ENCODE results near the gene PLK2. TPM values are rescaled to one million over a fixed set of nuclear protein-coding genes. Genes with fewer than 3 reads are reported as not detected.

Gene PLK2
- total and polyA plus RNA-seq, 2 of the 8 experiments (the other 6 are each of a cell fraction or from before 2014, with no cell fraction given), result 5.8 to 20.6 TPM

DNA sequence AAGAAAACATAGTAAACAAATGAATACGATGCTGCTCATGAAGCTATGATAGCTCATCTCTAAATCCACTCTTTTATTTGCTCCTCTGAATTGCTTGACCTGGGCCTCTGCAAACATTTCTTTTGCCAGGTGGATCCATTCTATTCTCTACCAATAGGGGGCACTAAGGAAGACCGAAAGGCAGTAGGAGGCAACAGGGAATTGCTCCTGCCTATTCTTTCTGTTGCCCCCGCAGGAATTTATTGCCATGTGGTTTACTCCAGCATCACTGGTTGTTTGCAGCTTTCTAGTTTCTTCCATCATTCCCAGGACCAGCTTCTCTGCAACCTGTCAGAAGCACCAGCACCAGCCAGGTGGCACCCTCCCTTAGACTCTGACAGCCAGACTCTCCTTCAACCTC is 36.6 kb upstream of the PLK2 start:
- Histone ChIP-seq H3K9me3 (ENCODE audit: insufficient read depth in 2 of 2, low read depth in 1 of 2, low read length in 1 of 2) (no peaks in the 10 kb centered on the region), H3K23me2 (ENCODE audit: low read depth, low read length) (no peaks in the 10 kb centered on the region), H4K8ac (ENCODE audit: extremely low read depth, insufficient read depth, low read length) (no peak overlapping the region), H3K56ac (replicated peaks; ENCODE audit: insufficient read length, low read depth, low read length) (no peak overlapping the region), H2BK12ac (ENCODE audit: low read depth, low read length) (no peak overlapping the region), H2AFZ (ENCODE audit: low read length) (no peak overlapping the region), H3K4ac (replicated peaks; ENCODE audit: insufficient read length, low read depth, low read length) (no peak overlapping the region), H2BK20ac (ENCODE audit: low read length) (no peak overlapping the region), H2BK15ac (ENCODE audit: low read length) (no peak overlapping the region), H3K36me3 (ENCODE audit: control insufficient read depth in 2 of 4, insufficient read depth in 4 of 4, low read length in 3 of 4) (no peaks in the 10 kb centered on the region), H3K4me1 (replicated peaks in 1 of 4; ENCODE audit: control insufficient read depth in 3 of 4, insufficient read depth in 4 of 4, low read length in 3 of 4) (no peaks in the 10 kb centered on the region; a peak in 1 of 7 replicates), H3K27ac (ENCODE audit: low read depth, low read length) (no peak overlapping the region), H3K79me1 (ENCODE audit: low read depth, low read length) (no peaks in the 10 kb centered on the region), H4K20me1 (replicated peaks in 1 of 2; ENCODE audit: control insufficient read depth in 1 of 2, insufficient read depth in 2 of 2, low read length in 2 of 2) (no peaks in the 10 kb centered on the region), H2AK5ac (ENCODE audit: low read depth, low read length) (no peak overlapping the region), H3K14ac (ENCODE audit: insufficient read length) (no peak overlapping the region), H4K91ac (replicated peaks; ENCODE audit: insufficient read length, low read length) (no peak overlapping the region), H2BK5ac (ENCODE audit: low read depth, low read length) (no peak overlapping the region), H3K79me2 (ENCODE audit: control insufficient read depth in 1 of 2, insufficient read depth in 2 of 2, low read length in 2 of 2) (no peaks in the 10 kb centered on the region), H3K18ac (ENCODE audit: extremely low read depth, low read length) (no peak overlapping the region), H2BK120ac (replicated peaks; ENCODE audit: low read depth, low read length) (no peak overlapping the region), H3K23ac (ENCODE audit: insufficient read length) (no peak overlapping the region), H3K4me3 (ENCODE audit: extremely low read depth in 1 of 4, insufficient read depth in 2 of 4, low read depth in 3 of 4, low read length in 4 of 4) (no peak overlapping the region), H3K27me3 (replicated peaks in 1 of 4; ENCODE audit: control insufficient read depth in 3 of 4, extremely low read depth in 1 of 4, insufficient read depth in 3 of 4, low read length in 3 of 4) (no peaks in the 10 kb centered on the region), H3K4me2 (ENCODE audit: insufficient read depth in 1 of 2, low read depth in 2 of 2, low read length in 2 of 2) (no peak overlapping the region), H3K9ac (replicated peaks in 1 of 4; ENCODE audit: extremely low read depth in 1 of 4, low read depth in 3 of 4, low read length in 3 of 4) (no peak overlapping the region), H4K5ac (ENCODE audit: insufficient read length, low read depth, low read length) (no peak overlapping the region)
- TF ChIP-seq RFX5 (IDR thresholded peaks at IDR 0.05; ENCODE audit: borderline replicate concordance, low read depth, low read length) (no peak), KDM1A (IDR thresholded peaks at IDR 0.05; ENCODE audit: borderline replicate concordance, low read length) (no peak), CHD2 (IDR thresholded peaks at IDR 0.05; ENCODE audit: low read length) (no peak), RAD21 (IDR thresholded peaks at IDR 0.05 in 1 of 2, conservative IDR thresholded peaks at IDR 0.05 in 1 of 2; ENCODE audit: low read depth in 2 of 2, low read length in 2 of 2) (peak; percentile 39 to 57), POLR2A (IDR thresholded peaks at IDR 0.05; ENCODE audit: control extremely low read depth in 1 of 2, low read depth in 2 of 2, low read length in 2 of 2) (no peak), HDAC6 (IDR thresholded peaks at IDR 0.05; ENCODE audit: low read depth, low read length) (no peak), POU5F1 (IDR thresholded peaks at IDR 0.05; ENCODE audit: low read depth, low read length) (no peak)
- TF ChIP-seq, protein P1, sequence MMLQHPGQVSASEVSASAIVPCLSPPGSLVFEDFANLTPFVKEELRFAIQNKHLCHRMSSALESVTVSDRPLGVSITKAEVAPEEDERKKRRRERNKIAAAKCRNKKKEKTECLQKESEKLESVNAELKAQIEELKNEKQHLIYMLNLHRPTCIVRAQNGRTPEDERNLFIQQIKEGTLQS (IDR thresholded peaks at IDR 0.05; ENCODE audit: insufficient read depth, low read depth, low read length), result no peak
- TF ChIP-seq, protein P2, sequence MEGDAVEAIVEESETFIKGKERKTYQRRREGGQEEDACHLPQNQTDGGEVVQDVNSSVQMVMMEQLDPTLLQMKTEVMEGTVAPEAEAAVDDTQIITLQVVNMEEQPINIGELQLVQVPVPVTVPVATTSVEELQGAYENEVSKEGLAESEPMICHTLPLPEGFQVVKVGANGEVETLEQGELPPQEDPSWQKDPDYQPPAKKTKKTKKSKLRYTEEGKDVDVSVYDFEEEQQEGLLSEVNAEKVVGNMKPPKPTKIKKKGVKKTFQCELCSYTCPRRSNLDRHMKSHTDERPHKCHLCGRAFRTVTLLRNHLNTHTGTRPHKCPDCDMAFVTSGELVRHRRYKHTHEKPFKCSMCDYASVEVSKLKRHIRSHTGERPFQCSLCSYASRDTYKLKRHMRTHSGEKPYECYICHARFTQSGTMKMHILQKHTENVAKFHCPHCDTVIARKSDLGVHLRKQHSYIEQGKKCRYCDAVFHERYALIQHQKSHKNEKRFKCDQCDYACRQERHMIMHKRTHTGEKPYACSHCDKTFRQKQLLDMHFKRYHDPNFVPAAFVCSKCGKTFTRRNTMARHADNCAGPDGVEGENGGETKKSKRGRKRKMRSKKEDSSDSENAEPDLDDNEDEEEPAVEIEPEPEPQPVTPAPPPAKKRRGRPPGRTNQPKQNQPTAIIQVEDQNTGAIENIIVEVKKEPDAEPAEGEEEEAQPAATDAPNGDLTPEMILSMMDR (IDR thresholded peaks at IDR 0.05; ENCODE audit: control extremely low read depth in 1 of 3, insufficient read depth in 1 of 3, low read depth in 1 of 3, low read length in 3 of 3), result peak in 2 of 3 experiments; percentile 56 to 65; a peak in 3 of 4 replicates
- TF ChIP-seq, protein P3, sequence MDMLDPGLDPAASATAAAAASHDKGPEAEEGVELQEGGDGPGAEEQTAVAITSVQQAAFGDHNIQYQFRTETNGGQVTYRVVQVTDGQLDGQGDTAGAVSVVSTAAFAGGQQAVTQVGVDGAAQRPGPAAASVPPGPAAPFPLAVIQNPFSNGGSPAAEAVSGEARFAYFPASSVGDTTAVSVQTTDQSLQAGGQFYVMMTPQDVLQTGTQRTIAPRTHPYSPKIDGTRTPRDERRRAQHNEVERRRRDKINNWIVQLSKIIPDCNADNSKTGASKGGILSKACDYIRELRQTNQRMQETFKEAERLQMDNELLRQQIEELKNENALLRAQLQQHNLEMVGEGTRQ (IDR thresholded peaks at IDR 0.05; ENCODE audit: low read length), result no peak
- ChIA-PET POLR2A (ENCODE audit: partially characterized antibody) (no interaction called here), CTCF (ENCODE audit: partially characterized antibody) (interaction anchor here (0.6 to 10.1 kb wide), 25 partner anchors 8 to 389 kb away, joined by 3 to 201 read pairs (median 4); no protein-coding TSS in a partner anchor)
- peak; percentile 78 for FAIRE-seq
- peak in 1 of 2 experiments; percentile 47 for DNase-seq (ENCODE audit: low read depth in 1 of 2, low spot score in 2 of 2)
- 75% methylated on average over 3 of the region's 3 CpGs; no CpG with 5 or more reads in 1 of the 2 experiments for WGBS, 2 experiments (ENCODE audit: extremely low coverage in 1 of 2, insufficient coverage in 1 of 2, insufficient read length in 1 of 2, insufficient replicate concordance in 2 of 2, low coverage in 1 of 2, low lambda C conversion rate in 2 of 2, missing lambda C conversion rate in 1 of 2)
